Measurements from ENCODE around the gene SLCO4C1.

Gene SLCO4C1

GRCh38 chr5:102270036-102270435 is 26.0 kb downstream of the SLCO4C1 start:
- Histone ChIP-seq H3K9ac (no peak overlapping the region), H3K4me1 (ENCODE audit: low read depth, poor library complexity, severe bottlenecking) (no peaks in the 10 kb centered on the region), H3K36me3 (ENCODE audit: insufficient read depth) (no peaks in the 10 kb centered on the region), H3K27ac (no peak overlapping the region), H3K4me3 (IDR thresholded peaks at IDR 0.05; ENCODE audit: insufficient read depth, low read depth, low read length) (no peak overlapping the region), H3K27me3 (ENCODE audit: insufficient read depth, low read depth) (no peaks in the 10 kb centered on the region), H3K4me2 (no peak overlapping the region), H3K79me2 (ENCODE audit: insufficient read depth, low read depth) (no peaks in the 10 kb centered on the region), H2AFZ (ENCODE audit: low read depth) (no peak overlapping the region), H4K20me1 (ENCODE audit: insufficient read depth) (no peaks in the 10 kb centered on the region)
- TF ChIP-seq CTCF (conservative IDR thresholded peaks at IDR 0.05; ENCODE audit: low read depth, low read length): no peak

- Histone ChIP-seq H3K4me2 (no peak overlapping the region), H4K20me1 (ENCODE audit: insufficient read depth) (no peaks in the 10 kb centered on the region), H3K4me1 (ENCODE audit: low read depth, poor library complexity, severe bottlenecking) (no peaks in the 10 kb centered on the region), H3K27me3 (ENCODE audit: insufficient read depth, low read depth) (no peaks in the 10 kb centered on the region), H3K9ac (no peak overlapping the region), H3K36me3 (ENCODE audit: insufficient read depth) (no peaks in the 10 kb centered on the region), H2AFZ (ENCODE audit: low read depth) (no peak overlapping the region), H3K79me2 (ENCODE audit: insufficient read depth, low read depth) (no peaks in the 10 kb centered on the region), H3K27ac (no peak overlapping the region), H3K4me3 (IDR thresholded peaks at IDR 0.05; ENCODE audit: insufficient read depth, low read depth, low read length) (no peak overlapping the region)
- no peak for TF ChIP-seq CTCF (conservative IDR thresholded peaks at IDR 0.05; ENCODE audit: low read depth, low read length)
These were observed 33.4 kb downstream of the SLCO4C1 start for GRCh38 chr5:102262688-102263087.

- TF ChIP-seq CTCF (conservative IDR thresholded peaks at IDR 0.05; ENCODE audit: low read depth, low read length): no peak
- no peak overlapping the region for H3K9ac ChIP-seq
These were observed 46.7 kb downstream of the SLCO4C1 start for GRCh38 chr5:102249381-102249780.

GRCh38 chr5:102243213-102243612 is 52.9 kb downstream of the SLCO4C1 start:
- Histone ChIP-seq H3K4me3 (IDR thresholded peaks at IDR 0.05; ENCODE audit: insufficient read depth, low read depth, low read length) (no peak overlapping the region), H4K20me1 (ENCODE audit: insufficient read depth) (no peaks in the 10 kb centered on the region), H3K27ac (no peak overlapping the region), H2AFZ (ENCODE audit: low read depth) (no peak overlapping the region), H3K9ac (no peak overlapping the region), H3K79me2 (ENCODE audit: insufficient read depth, low read depth) (no peaks in the 10 kb centered on the region), H3K36me3 (ENCODE audit: insufficient read depth) (no peaks in the 10 kb centered on the region), H3K4me2 (no peak overlapping the region), H3K27me3 (ENCODE audit: insufficient read depth, low read depth) (no peaks in the 10 kb centered on the region), H3K4me1 (ENCODE audit: low read depth, poor library complexity, severe bottlenecking) (no peaks in the 10 kb centered on the region)
- no peak for TF ChIP-seq CTCF (conservative IDR thresholded peaks at IDR 0.05; ENCODE audit: low read depth, low read length)

More at GRCh38 chr5:102249381-102249780, 46.7 kb downstream of the SLCO4C1 start:
- H3K79me2 ChIP-seq (ENCODE audit: insufficient read depth, low read depth): no peaks in the 10 kb centered on the region
- no peak overlapping the region for H3K4me3 ChIP-seq (IDR thresholded peaks at IDR 0.05; ENCODE audit: insufficient read depth, low read depth, low read length)
- H3K4me1 ChIP-seq (ENCODE audit: low read depth, poor library complexity, severe bottlenecking): no peaks in the 10 kb centered on the region
- no peaks in the 10 kb centered on the region for H3K36me3 ChIP-seq (ENCODE audit: insufficient read depth)
- H3K4me2 ChIP-seq: no peak overlapping the region
- no peaks in the 10 kb centered on the region for H4K20me1 ChIP-seq (ENCODE audit: insufficient read depth)
- no peaks in the 10 kb centered on the region for H3K27me3 ChIP-seq (ENCODE audit: insufficient read depth, low read depth)
- no peak overlapping the region for H2AFZ ChIP-seq (ENCODE audit: low read depth)
- H3K27ac ChIP-seq: no peak overlapping the region
